Heart right ventricle (tissue), 16 donors: ENCODE results near the gene IRX4. TPM values are rescaled to one million over a fixed set of nuclear protein-coding genes. Genes with fewer than 3 reads are reported as not detected.

Source experiments
- ATAC-seq, 8 donors: fragments of 200-7000 bp; cut with Tn5 transposase; one replicate each; pipeline ENCODE4 v1.9.1; 2020; ENCODE audit warnings: mild to moderate bottlenecking in 8 of 8, moderate library complexity in 8 of 8, moderate number of reproducible peaks in 1 of 8
- DNase-seq, 2 donors: peaks; one replicate each; pipeline ENCODE4 v3.0.0-alpha.2; 2020
- H3K27ac ChIP-seq, 10 donors: fragments of 200-600 bp; sonication (generic) in 2 of 10; one replicate each; pipeline versions ENCODE4 v1.5.0 to v1.8.0; 2020 to 2022; ENCODE audit warnings: mild to moderate bottlenecking in 3 of 10
- H3K27me3 ChIP-seq, 7 donors: fragments of 200-600 bp; one replicate each; pipeline ENCODE4 v1.8.0; 2021 to 2022; ENCODE audit warnings: mild to moderate bottlenecking in 2 of 7
- H3K36me3 ChIP-seq, 9 donors: fragments of 200-600 bp; sonication (generic) in 1 of 9; one replicate each; pipeline versions ENCODE4 v1.5.0 to v1.8.0; 2020 to 2022; ENCODE audit warnings: mild to moderate bottlenecking in 2 of 9
- H3K4me1 ChIP-seq, 9 donors: fragments of 200-600 bp; sonication (generic) in 1 of 9; one replicate each; pipeline versions ENCODE4 v1.5.0 to v1.8.0; 2020 to 2022; ENCODE audit warnings: mild to moderate bottlenecking in 4 of 9
- H3K4me3 ChIP-seq, 10 donors: fragments of 200-600 bp; sonication (generic) in 2 of 10; one replicate each; pipeline versions ENCODE4 v1.5.0 to v1.8.0; 2020 to 2022; ENCODE audit warnings: mild to moderate bottlenecking in 7 of 10, moderate library complexity in 2 of 10
- H3K9me3 ChIP-seq, 11 donors: fragments of 200-600 bp in 10 of 11; sonication (generic) in 2 of 11; one replicate each; pipeline versions ENCODE4 v1.5.0 to v1.8.0; 2013 to 2022; ENCODE audit warnings: mild to moderate bottlenecking in 2 of 11, control low read depth in 1 of 11, moderate library complexity in 1 of 11
- whole genome bisulfite sequencing, 2 donors: extraction: QIAGEN DNeasy Blood & Tissue Kit; methylation state at CpG; one replicate each; pipeline ENCODE4 v1.1.7; 2013; ENCODE audit warnings: inconsistent platforms in 1 of 2; 5-methylcytosine and 5-hydroxymethylcytosine counted together
- intact Hi-C, 10 donors: fragments of 100-400 bp; cut with DNase I; formaldehyde crosslinking; loops; one replicate each; pipeline versions ENCODE4 v1.11.1 to v1.14.2; 2022
- polyA plus RNA-seq, 2 donors: library from polyadenylated mRNA; stranded (reverse); fragments of 200-250 nt; gene quantifications; one replicate each; pipeline ENCODE4 v1.2.3, GENCODE V29; 2013
- total RNA-seq, 10 donors: library from RNA; stranded (reverse); fragmentation: NEBNext Ultra II Directional in 3 of 10; extraction: Animal tissue kit (Norgen Biotek cat#: 25700) in 3 of 10; gene quantifications; one replicate each; pipeline versions ENCODE4 v1.2.1 to v1.2.4, GENCODE V29; 2021 to 2023
- TF ChIP-seq, protein P1 (sequence below), 9 donors: fragments of 200-600 bp; sonication (generic) in 2 of 9; IDR thresholded peaks; one replicate each; pipeline versions ENCODE4 v1.5.0 to v1.8.0; 2021 to 2022; ENCODE audit warnings: antibody characterized with exemption in 9 of 9, mild to moderate bottlenecking in 5 of 9, moderate library complexity in 1 of 9
- donor health status: Arrhythmogenic right ventricular cardiomyopathy.
- donor health status: ischemic (EF 13 %, LVEDD 7.1; RV severe dilation, severe dysfunction).
- donor health status: healthy with polysubstance abuse.
- donor health status: DM: no; HTN: yes; CAD: no.
- donor health status: DM: no; HTN: no; CAD: no.
- donor health status: ischemic (EF 25% LVEDD 6.9; RV normal size, moderate dysfunction).
- donor health status: ischemic (EF 25% LVEDD 5.7; RV mildly dilated, moderate dysfunction).
- donor health status: healthy.
- donor health status: DM: yes; HTN: yes; CAD: no.
- donor health status: Ischemic cardiomyopathy.
- donor health status: ischemic (EF 35%, LVEDD 5.7; RV mildly dilated, moderate dysfunction).
- donor health status: nonischemic (EF 11% LVEDD 7.7; RV severe dilation, severe dysfunction).
- donor health status: DM: yes; HTN: yes; CAD: no.
- donor health status: PGD.
- donor health status: ischemic (EF 29% LVEDD 5.4; RV normal size, mild dysfunction).
- donor health status: nonischemic (EF 23%, LVEDD 6.1; RV moderate dilation, normal function).

The IRX4 gene
- total and polyA plus RNA-seq, 12 donors, result 6.1 to 19.1 (median 11.2) TPM

GRCh38 chr5:1842004-1842819 is 40.5 kb downstream of the IRX4 start:
- no peak overlapping the region for H3K27ac ChIP-seq
- intact Hi-C loops, result no loop called here
- TF ChIP-seq, protein P1, sequence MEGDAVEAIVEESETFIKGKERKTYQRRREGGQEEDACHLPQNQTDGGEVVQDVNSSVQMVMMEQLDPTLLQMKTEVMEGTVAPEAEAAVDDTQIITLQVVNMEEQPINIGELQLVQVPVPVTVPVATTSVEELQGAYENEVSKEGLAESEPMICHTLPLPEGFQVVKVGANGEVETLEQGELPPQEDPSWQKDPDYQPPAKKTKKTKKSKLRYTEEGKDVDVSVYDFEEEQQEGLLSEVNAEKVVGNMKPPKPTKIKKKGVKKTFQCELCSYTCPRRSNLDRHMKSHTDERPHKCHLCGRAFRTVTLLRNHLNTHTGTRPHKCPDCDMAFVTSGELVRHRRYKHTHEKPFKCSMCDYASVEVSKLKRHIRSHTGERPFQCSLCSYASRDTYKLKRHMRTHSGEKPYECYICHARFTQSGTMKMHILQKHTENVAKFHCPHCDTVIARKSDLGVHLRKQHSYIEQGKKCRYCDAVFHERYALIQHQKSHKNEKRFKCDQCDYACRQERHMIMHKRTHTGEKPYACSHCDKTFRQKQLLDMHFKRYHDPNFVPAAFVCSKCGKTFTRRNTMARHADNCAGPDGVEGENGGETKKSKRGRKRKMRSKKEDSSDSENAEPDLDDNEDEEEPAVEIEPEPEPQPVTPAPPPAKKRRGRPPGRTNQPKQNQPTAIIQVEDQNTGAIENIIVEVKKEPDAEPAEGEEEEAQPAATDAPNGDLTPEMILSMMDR (IDR thresholded peaks at IDR 0.05), result no peak
- no peak overlapping the region for H3K4me3 ChIP-seq
- ATAC-seq, result no peak
- H3K36me3 ChIP-seq, result no peaks in the 10 kb centered on the region
- peaks cover 0 to 13% (median 4%) of the 10 kb centered on the region in 9 donors for H3K4me1 ChIP-seq
- H3K9me3 ChIP-seq, result no peaks in the 10 kb centered on the region
- WGBS, 2 donors, result 78 to 81% methylated on average over 17 of the region's 17 CpGs
- DNase-seq, result no peak
- H3K27me3 ChIP-seq, result peaks cover 0 to 40% (median 16%) of the 10 kb centered on the region in 7 donors

DNA sequence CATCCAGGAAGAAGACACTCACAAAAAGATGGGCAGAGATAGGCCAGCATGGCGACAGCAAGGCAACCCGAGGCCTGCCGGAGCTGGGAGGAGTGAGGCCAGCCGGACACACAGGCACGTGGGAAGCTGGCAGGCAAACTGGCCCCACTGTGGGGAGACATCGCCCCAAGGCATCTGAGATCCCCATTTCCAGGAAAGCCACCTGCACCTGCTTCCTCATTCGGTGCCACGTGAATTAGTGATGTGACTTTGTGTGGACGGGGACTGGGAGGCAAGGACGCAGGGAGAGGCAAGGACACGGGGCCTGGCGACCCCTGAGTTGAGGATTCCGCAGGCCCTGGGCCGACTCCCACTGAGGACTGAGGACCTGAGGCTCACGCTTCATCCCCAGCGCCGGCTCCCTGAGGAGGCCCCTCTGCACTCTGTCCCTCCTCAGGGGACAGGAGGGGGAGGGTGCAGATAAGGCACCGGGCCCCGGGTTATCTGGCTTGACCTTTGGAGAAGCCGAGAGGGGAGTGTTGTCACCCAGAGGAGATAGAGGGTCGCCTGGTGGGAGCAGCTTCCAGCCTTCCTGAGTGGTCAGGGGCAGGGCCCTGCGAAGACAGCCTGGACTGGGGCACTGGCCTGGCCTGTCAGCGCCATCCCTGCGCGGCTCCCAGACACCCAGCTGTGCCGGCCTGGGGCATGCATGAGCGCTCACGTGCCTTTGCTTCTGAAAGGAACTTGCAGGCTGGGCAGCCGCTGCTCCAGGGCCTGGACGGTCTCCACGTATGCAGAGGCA is 41.8 kb downstream of the IRX4 start:
- H3K27ac ChIP-seq, result peak overlapping the region in 6 of 10 donors; percentile 25 to 68 (median 58)
- TF ChIP-seq, protein P1 (IDR thresholded peaks at IDR 0.05), result no peak
- H3K9me3 ChIP-seq, result no peaks in the 10 kb centered on the region
- H3K27me3 ChIP-seq, result peaks cover 0 to 43% (median 16%) of the 10 kb centered on the region in 7 donors
- no peaks in the 10 kb centered on the region for H3K36me3 ChIP-seq
- WGBS, 2 donors, result 29 to 33% methylated on average over 31 of the region's 31 CpGs
- ATAC-seq (peak; percentile 66 to 92 (median 87)), DNase-seq (peak; percentile 54 to 57)
- peaks cover 0 to 17% (median 4%) of the 10 kb centered on the region in 9 donors for H3K4me1 ChIP-seq
- intact Hi-C loops, result no loop called here
- no peak overlapping the region for H3K4me3 ChIP-seq

- TF ChIP-seq, protein P1 (IDR thresholded peaks at IDR 0.05), result no peak
- intact Hi-C loops, result no loop called here
- Histone ChIP-seq H3K4me3 (no peak overlapping the region), H3K36me3 (no peaks in the 10 kb centered on the region), H3K4me1 (peaks cover 0 to 17% (median 4%) of the 10 kb centered on the region in 9 donors), H3K27ac (no peak overlapping the region), H3K27me3 (peaks cover 0 to 43% (median 16%) of the 10 kb centered on the region in 7 donors), H3K9me3 (no peaks in the 10 kb centered on the region)
- ATAC-seq (peak in 1 of 8 donors; percentile 15), DNase-seq (no peak)
- WGBS, 2 donors, result 71 to 91% methylated on average over 20 of the region's 20 CpGs
Observed at GRCh38 chr5:1840071-1840547, 42.6 kb downstream of the IRX4 start.

- TF ChIP-seq, protein P1 (IDR thresholded peaks at IDR 0.05), result no peak
- H3K9me3 ChIP-seq, result no peaks in the 10 kb centered on the region
- peaks cover 0 to 42% (median 16%) of the 10 kb centered on the region in 7 donors for H3K27me3 ChIP-seq
- H3K36me3 ChIP-seq, result no peaks in the 10 kb centered on the region
- WGBS, 2 donors, result 70 to 72% methylated on average over 9 of the region's 9 CpGs
- no peak overlapping the region for H3K27ac ChIP-seq
- peaks cover 0 to 17% (median 4%) of the 10 kb centered on the region in 9 donors for H3K4me1 ChIP-seq
- DNase-seq (no peak), ATAC-seq (no peak)
- intact Hi-C loops, result no loop called here
- no peak overlapping the region for H3K4me3 ChIP-seq
Observed at GRCh38 chr5:1838013-1838412, 44.7 kb downstream of the IRX4 start.
